Neutrophil (primary cell): Measurements from ENCODE around the gene GNGT1.

Source experiments
- H3K27ac ChIP-seq: fragments of 200-600 bp; sonication (generic); 2 replicates; pipeline ENCODE4 v1.5.1; 2016; ENCODE audit warnings: mild to moderate bottlenecking, moderate library complexity
- H3K27me3 ChIP-seq: fragments of 200-600 bp; sonication (generic); 2 replicates; pipeline ENCODE4 v1.6.0; 2016; ENCODE audit warnings: mild to moderate bottlenecking
- H3K36me3 ChIP-seq: fragments of 200-600 bp; sonication (generic); 2 replicates; pipeline ENCODE4 v1.5.1; 2017
- H3K4me1 ChIP-seq, 2 experiments: fragments of 200-600 bp in 1 of 2; sonication (generic) in 1 of 2; 1 replicate in 1 of 2; 2 replicates in 1 of 2; pipeline versions ENCODE4 v1.5.1 to v1.6.1; 2013 to 2016; ENCODE audit warnings: low read depth in 1 of 2, low read length in 1 of 2, mild to moderate bottlenecking in 1 of 2, moderate library complexity in 1 of 2; ENCODE audit not compliant: control insufficient read depth in 1 of 2, insufficient read depth in 1 of 2
- H3K4me3 ChIP-seq, 2 experiments: fragments of 200-600 bp in 1 of 2; sonication (generic) in 1 of 2; 1 replicate in 1 of 2; 2 replicates in 1 of 2; pipeline ENCODE4 v1.5.1; 2013 to 2016; ENCODE audit warnings: low read depth in 1 of 2, low read length in 1 of 2, mild to moderate bottlenecking in 1 of 2, moderate library complexity in 1 of 2
- H3K9me3 ChIP-seq: fragments of 200-600 bp; sonication (generic); 2 replicates; pipeline ENCODE4 v1.5.1; 2016
- CTCF ChIP-seq: fragments of 200-600 bp; sonication (generic); IDR thresholded peaks from 2 replicates; pipeline ENCODE4 v1.5.1; 2016; ENCODE audit warnings: antibody characterized with exemption

The GNGT1 gene

DNA sequence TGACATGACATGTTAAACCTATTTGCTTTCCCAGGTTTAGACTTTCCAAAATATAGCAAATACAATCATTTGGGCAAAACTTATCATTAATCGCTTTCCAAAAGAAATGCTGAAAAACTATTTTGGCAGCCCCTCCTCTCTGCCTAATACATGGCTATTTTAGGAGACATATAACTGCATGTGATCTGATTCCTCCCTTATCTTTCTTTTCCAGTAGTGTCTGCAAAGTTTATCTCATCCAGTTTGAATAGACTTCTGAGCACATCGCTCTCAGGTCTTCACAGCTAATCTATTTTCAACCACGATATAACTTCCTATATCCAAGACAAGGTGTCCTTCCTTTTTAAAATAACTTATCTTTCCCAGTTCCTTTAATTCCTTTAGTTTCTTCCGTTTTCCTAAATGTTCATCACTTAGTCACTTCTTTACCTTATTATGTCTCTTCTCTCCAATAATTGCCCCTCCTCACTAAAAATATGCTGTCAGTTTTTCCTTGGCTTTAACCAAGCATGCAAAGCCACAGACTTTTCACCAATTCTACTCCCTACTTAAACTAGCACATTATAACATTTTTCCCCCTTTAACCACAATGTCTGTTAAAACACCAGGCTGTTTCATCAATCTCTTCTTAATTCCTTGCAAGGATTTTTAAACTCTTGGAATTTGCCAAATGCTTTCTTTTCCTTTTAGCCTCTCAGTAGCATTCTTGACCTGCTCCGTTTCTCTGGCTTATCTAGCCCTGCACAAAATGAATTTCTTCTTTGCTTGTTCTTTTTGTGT is 39.6 kb downstream of the GNGT1 start:
- H3K27ac ChIP-seq: no peak overlapping the region
- no peak for TF ChIP-seq CTCF
- H3K9me3 ChIP-seq: no peaks in the 10 kb centered on the region
- no peaks in the 10 kb centered on the region for H3K27me3 ChIP-seq
- H3K4me1 ChIP-seq: no peaks in the 10 kb centered on the region
- H3K4me3 ChIP-seq: no peak overlapping the region
- no peaks in the 10 kb centered on the region for H3K36me3 ChIP-seq

GRCh38 chr7:93948106-93948505 is 41.7 kb downstream of the GNGT1 start:
- H3K9me3 ChIP-seq: no peaks in the 10 kb centered on the region
- no peak overlapping the region for H3K4me3 ChIP-seq
- H3K4me1 ChIP-seq: no peaks in the 10 kb centered on the region
- H3K27me3 ChIP-seq: no peaks in the 10 kb centered on the region
- TF ChIP-seq CTCF: no peak
- no peaks in the 10 kb centered on the region for H3K36me3 ChIP-seq
- H3K27ac ChIP-seq: no peak overlapping the region

DNA sequence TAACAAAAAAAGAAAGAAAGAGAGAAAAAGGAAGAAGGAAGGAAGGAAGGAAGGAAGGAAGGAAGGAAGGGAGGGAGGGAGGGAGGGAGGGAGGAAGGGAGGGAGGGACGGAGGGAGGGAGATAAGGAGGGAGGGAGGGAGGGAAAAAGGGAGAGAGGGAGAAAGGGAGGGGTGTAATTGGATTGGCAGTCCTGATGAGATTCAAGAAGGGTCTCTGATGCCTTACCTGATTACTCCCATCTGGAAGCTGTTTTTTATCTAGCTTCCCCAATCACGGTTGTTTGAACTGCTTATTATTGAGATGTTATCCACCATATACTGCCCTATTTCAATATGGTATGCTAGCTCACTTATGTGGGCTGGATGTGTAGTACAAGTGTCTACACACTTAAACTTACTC is 42.5 kb downstream of the GNGT1 start:
- H3K4me1 ChIP-seq: no peaks in the 10 kb centered on the region
- no peak for TF ChIP-seq CTCF
- H3K36me3 ChIP-seq: no peaks in the 10 kb centered on the region
- H3K27me3 ChIP-seq: no peaks in the 10 kb centered on the region
- H3K9me3 ChIP-seq: no peaks in the 10 kb centered on the region
- no peak overlapping the region for H3K4me3 ChIP-seq
- H3K27ac ChIP-seq: no peak overlapping the region

DNA sequence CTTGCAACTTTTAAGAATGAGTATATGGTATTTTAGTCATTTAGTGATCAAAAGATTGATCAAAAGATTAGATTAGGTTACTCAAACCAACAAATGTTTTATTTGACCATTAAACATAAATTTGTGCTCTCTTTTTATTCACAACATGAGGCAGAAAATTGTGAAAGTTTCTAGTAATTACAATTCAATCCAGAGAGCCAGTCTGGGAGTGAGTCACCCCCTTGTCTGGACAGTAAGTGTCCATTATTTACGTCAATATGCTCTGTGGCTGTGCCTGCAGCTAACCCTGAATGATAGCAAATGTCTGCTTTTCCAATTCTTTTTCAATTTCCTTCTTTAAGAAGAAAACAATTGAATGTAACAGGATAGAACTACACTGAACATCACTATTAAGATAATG is 43.1 kb downstream of the GNGT1 start:
- Histone ChIP-seq H3K27ac (no peak overlapping the region), H3K36me3 (no peaks in the 10 kb centered on the region), H3K4me3 (no peak overlapping the region), H3K4me1 (no peaks in the 10 kb centered on the region), H3K9me3 (no peaks in the 10 kb centered on the region), H3K27me3 (no peaks in the 10 kb centered on the region)
- no peak for TF ChIP-seq CTCF

DNA sequence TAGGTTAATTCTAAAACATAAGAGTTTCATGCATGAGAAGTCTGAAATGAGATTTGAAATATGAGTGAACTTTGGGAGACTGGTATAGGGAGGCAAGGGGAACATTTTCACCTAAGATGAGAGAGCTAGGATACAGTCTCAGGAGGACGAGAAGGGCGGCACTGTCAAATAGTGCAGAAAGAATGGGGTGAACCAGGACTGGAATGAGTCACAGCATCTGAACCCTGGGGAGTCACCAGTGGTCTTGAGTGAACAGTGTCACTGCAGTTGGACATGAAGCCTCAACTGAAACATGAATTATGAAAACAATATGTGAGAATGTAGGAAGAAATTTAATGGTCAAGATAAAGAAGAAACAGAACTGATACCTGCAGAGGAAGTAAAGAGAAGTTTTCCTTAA is 48.9 kb downstream of the GNGT1 start:
- no peak overlapping the region for H3K4me3 ChIP-seq
- no peak for TF ChIP-seq CTCF
- H3K9me3 ChIP-seq: no peaks in the 10 kb centered on the region
- no peak overlapping the region for H3K27ac ChIP-seq
- no peaks in the 10 kb centered on the region for H3K36me3 ChIP-seq
- no peaks in the 10 kb centered on the region for H3K4me1 ChIP-seq
- H3K27me3 ChIP-seq: no peaks in the 10 kb centered on the region
